Activated T-helper 1 cell treated with anti-CD3 and anti-CD28 coated beads, Interleukin-12 subunit alpha, Interleukin-12 subunit beta, Interleukin-2, Interleukin-4 antibody, amounts not matched to agents 30 ng/mL and 10 ng/mL and 1 ng/mL, durations not matched to agents 14 hours and 24 hours and 36 hours (primary cell): Measurements from ENCODE around the gene ATAT1. TPM values are rescaled to one million over a fixed set of nuclear protein-coding genes. Genes with fewer than 3 reads are reported as not detected.

ENCODE experiments used
- total RNA-seq: library from RNA; stranded (reverse); gene quantifications from 2 replicates; pipeline ENCODE4 v1.2.3, GENCODE V29; 2022

The ATAT1 gene
- total RNA-seq, 1 donor from 2014 or later = 11.6 TPM

Other genes with a start within 250 kb of the ATAT1 start
- 476 and 483 TPM in 2 replicates for gene HLA-E, start 137.4 kb upstream of the ATAT1 start, total RNA-seq
- 86.3 and 92.4 TPM in 2 replicates for gene GNL1, start 70.4 kb upstream of the ATAT1 start, total RNA-seq
- gene PRR3, start 69.6 kb upstream of the ATAT1 start, total RNA-seq = 41.6 and 42.1 TPM in 2 replicates
- gene ABCF1, start 55.4 kb upstream of the ATAT1 start, total RNA-seq = 115 and 120 TPM in 2 replicates
- 124 and 126 TPM in 2 replicates for gene PPP1R10, start 9.6 kb upstream of the ATAT1 start, total RNA-seq
- gene MRPS18B, start 9.0 kb upstream of the ATAT1 start, total RNA-seq = 75.5 and 77.7 TPM in 2 replicates
- 23.9 and 36.0 TPM in 2 replicates for gene C6orf136, start 20.3 kb downstream of the ATAT1 start, total RNA-seq
- gene DHX16, start 46.1 kb downstream of the ATAT1 start, total RNA-seq = 52.0 and 54.2 TPM in 2 replicates
- gene PPP1R18, start 59.8 kb downstream of the ATAT1 start, total RNA-seq = 203 and 213 TPM in 2 replicates
- 15.5 and 15.9 TPM in 2 replicates for gene NRM, start 64.1 kb downstream of the ATAT1 start, total RNA-seq
- 93.7 and 95.7 TPM in 2 replicates for gene MDC1, start 90.4 kb downstream of the ATAT1 start, total RNA-seq
- gene TUBB, start 93.5 kb downstream of the ATAT1 start, total RNA-seq = 1,001 and 1,002 TPM in 2 replicates
- 252 and 262 TPM in 2 replicates for gene FLOT1, start 115.8 kb downstream of the ATAT1 start, total RNA-seq
- gene IER3, start 117.7 kb downstream of the ATAT1 start, total RNA-seq = 578 and 603 TPM in 2 replicates